Thyroid gland (tissue), 4 donors: ENCODE measurements around the gene REC114.

ENCODE experiments used
- POLR2A ChIP-seq, 2 donors: fragments of 450-650 bp; IDR thresholded peaks; one replicate each; pipeline ENCODE4 v1.6.1; 2017; ENCODE audit warnings: antibody characterized with exemption in 2 of 2, mild to moderate bottlenecking in 2 of 2, moderate library complexity in 1 of 2
- TF ChIP-seq, protein P1 (sequence below), 6 experiments: fragments of 200-600 bp in 3 of 6; fragments of 450-650 bp in 3 of 6; sonication (generic) in 3 of 6; IDR thresholded peaks; one replicate each; pipeline ENCODE4 v1.5.1; 2016 to 2019; ENCODE audit warnings: antibody characterized with exemption in 6 of 6, mild to moderate bottlenecking in 2 of 6, inconsistent platforms in 1 of 6, moderate library complexity in 1 of 6

DNA sequence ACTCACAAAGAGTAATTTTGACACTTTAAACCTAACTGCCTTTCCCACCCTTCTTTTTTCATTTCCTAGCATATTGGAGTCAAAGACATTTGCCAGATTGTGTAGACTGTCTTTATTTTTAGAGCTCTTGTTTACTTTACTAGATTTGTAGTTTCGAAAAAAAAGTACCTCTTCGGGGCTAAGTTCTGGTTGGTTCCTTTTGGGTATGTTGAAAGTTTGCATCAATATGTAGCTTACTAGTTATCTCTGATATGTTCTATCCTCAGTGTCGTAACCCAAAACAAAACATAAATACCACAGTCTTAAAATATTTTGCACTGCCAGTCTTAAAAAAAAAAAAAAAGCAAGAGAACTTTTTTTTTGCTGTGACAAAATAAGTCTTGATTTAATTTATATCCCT lies 52.2 kb downstream of the REC114 start:
- TF ChIP-seq, protein P1, sequence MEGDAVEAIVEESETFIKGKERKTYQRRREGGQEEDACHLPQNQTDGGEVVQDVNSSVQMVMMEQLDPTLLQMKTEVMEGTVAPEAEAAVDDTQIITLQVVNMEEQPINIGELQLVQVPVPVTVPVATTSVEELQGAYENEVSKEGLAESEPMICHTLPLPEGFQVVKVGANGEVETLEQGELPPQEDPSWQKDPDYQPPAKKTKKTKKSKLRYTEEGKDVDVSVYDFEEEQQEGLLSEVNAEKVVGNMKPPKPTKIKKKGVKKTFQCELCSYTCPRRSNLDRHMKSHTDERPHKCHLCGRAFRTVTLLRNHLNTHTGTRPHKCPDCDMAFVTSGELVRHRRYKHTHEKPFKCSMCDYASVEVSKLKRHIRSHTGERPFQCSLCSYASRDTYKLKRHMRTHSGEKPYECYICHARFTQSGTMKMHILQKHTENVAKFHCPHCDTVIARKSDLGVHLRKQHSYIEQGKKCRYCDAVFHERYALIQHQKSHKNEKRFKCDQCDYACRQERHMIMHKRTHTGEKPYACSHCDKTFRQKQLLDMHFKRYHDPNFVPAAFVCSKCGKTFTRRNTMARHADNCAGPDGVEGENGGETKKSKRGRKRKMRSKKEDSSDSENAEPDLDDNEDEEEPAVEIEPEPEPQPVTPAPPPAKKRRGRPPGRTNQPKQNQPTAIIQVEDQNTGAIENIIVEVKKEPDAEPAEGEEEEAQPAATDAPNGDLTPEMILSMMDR (IDR thresholded peaks at IDR 0.05) = no peak
- no peak for TF ChIP-seq POLR2A (IDR thresholded peaks at IDR 0.05)
